CD14-positive monocyte (primary cell): Measurements from ENCODE around the gene ZBTB44. TPM values are rescaled to one million over a fixed set of nuclear protein-coding genes. Genes with fewer than 3 reads are reported as not detected.
"Not testable (repeated sequence)": the region's sequence is repeated elsewhere in the genome, so short reads cannot be mapped to it uniquely, and the experiment has no call there.

Experiments
- DNase-seq, 3 donors: peaks; one replicate each; pipeline ENCODE4 v3.0.0-alpha.2; 2011 to 2022
- H2AFZ ChIP-seq: 2 replicates; pipeline ENCODE4 v1.6.0; 2012; ENCODE audit warnings: mild to moderate bottlenecking, low read depth, low read length, inconsistent platforms; ENCODE audit not compliant: insufficient read depth, poor library complexity, severe bottlenecking
- H3K27ac ChIP-seq, 2 donors: 1 replicate in 1 of 2; 2 replicates in 1 of 2; pipeline ENCODE4 v1.5.1; 2012 to 2013; ENCODE audit warnings: low read length in 2 of 2, control low read depth in 1 of 2, inconsistent platforms in 1 of 2, low read depth in 1 of 2, mild to moderate bottlenecking in 1 of 2
- H3K27me3 ChIP-seq, 2 donors: one replicate each; pipeline versions ENCODE4 v1.6.0 to v1.6.1; 2011 to 2013; ENCODE audit warnings: low read length in 2 of 2; ENCODE audit not compliant: control insufficient read depth in 2 of 2, insufficient read depth in 2 of 2
- H3K36me3 ChIP-seq, 2 donors: replicated peaks in 1 of 2; 1 replicate in 1 of 2; 2 replicates in 1 of 2; pipeline versions ENCODE4 v1.5.1 to v1.6.1; 2012 to 2013; ENCODE audit warnings: low read length in 2 of 2, control low read depth in 1 of 2, inconsistent platforms in 1 of 2, mild to moderate bottlenecking in 1 of 2; ENCODE audit not compliant: insufficient read depth in 2 of 2, control insufficient read depth in 1 of 2
- H3K4me1 ChIP-seq, 2 donors: 1 replicate in 1 of 2; 2 replicates in 1 of 2; pipeline versions ENCODE4 v1.5.1 to v1.6.1; 2012 to 2013; ENCODE audit warnings: low read length in 2 of 2, control low read depth in 1 of 2, inconsistent platforms in 1 of 2, mild to moderate bottlenecking in 1 of 2, moderate library complexity in 1 of 2; ENCODE audit not compliant: insufficient read depth in 2 of 2, control insufficient read depth in 1 of 2
- H3K4me2 ChIP-seq: replicated peaks from 2 replicates; pipeline ENCODE3; 2012; ENCODE audit warnings: low read length, moderate library complexity, mild to moderate bottlenecking; ENCODE audit not compliant: poor library complexity, severe bottlenecking; ENCODE audit errors: extremely low read depth
- H3K4me3 ChIP-seq, 3 experiments: fragments of 200-600 bp in 1 of 3; sonication (generic) in 1 of 3; replicated peaks in 1 of 3; 1 replicate in 2 of 3; 2 replicates in 1 of 3; pipeline ENCODE4 v1.5.1; 2011 to 2013; ENCODE audit warnings: low read length in 3 of 3, mild to moderate bottlenecking in 3 of 3, control low read depth in 2 of 3, low read depth in 2 of 3, inconsistent platforms in 1 of 3, moderate library complexity in 1 of 3
- H3K79me2 ChIP-seq: 2 replicates; pipeline ENCODE4 v1.6.0; 2012; ENCODE audit warnings: mild to moderate bottlenecking, control low read depth, inconsistent platforms, low read length, moderate library complexity; ENCODE audit not compliant: insufficient read depth
- H3K9ac ChIP-seq: 2 replicates; pipeline ENCODE4 v1.6.0; 2017; ENCODE audit warnings: low read length, mild to moderate bottlenecking; ENCODE audit not compliant: insufficient read depth, poor library complexity, severe bottlenecking
- H3K9me3 ChIP-seq, 2 donors: replicated peaks in 1 of 2; 1 replicate in 1 of 2; 2 replicates in 1 of 2; pipeline versions ENCODE4 v1.5.1 to v1.6.1; 2012 to 2013; ENCODE audit warnings: low read length in 2 of 2, control low read depth in 1 of 2; ENCODE audit not compliant: control insufficient read depth in 1 of 2, insufficient read depth in 1 of 2
- H4K20me1 ChIP-seq: 2 replicates; pipeline ENCODE4 v1.6.0; 2012; ENCODE audit warnings: mild to moderate bottlenecking, low read length, control low read depth, moderate library complexity; ENCODE audit not compliant: insufficient read depth
- H3K27ac Mint-ChIP-seq, 7 donors: one replicate each; pipeline ENCODE4 v1.8.0; 2020; ENCODE audit warnings: mild to moderate bottlenecking in 7 of 7, mixed read lengths in 7 of 7, moderate library complexity in 6 of 7, inconsistent platforms in 2 of 7
- H3K27me3 Mint-ChIP-seq, 3 donors: one replicate each; pipeline ENCODE4 v1.8.0; 2021 to 2022; ENCODE audit warnings: low read depth in 3 of 3, mild to moderate bottlenecking in 3 of 3, mixed read lengths in 3 of 3, moderate library complexity in 3 of 3, inconsistent platforms in 1 of 3
- H3K36me3 Mint-ChIP-seq, 2 donors: one replicate each; pipeline ENCODE4 v1.8.0; 2020; ENCODE audit warnings: mixed read lengths in 2 of 2, inconsistent platforms in 1 of 2, mild to moderate bottlenecking in 1 of 2
- H3K4me1 Mint-ChIP-seq: one replicate; pipeline ENCODE4 v1.8.0; 2020; ENCODE audit warnings: mild to moderate bottlenecking, mixed read lengths
- H3K4me3 Mint-ChIP-seq, 2 donors: one replicate each; pipeline ENCODE4 v1.8.0; 2020; ENCODE audit warnings: mild to moderate bottlenecking in 2 of 2, mixed read lengths in 2 of 2, moderate library complexity in 1 of 2
- H3K9me3 Mint-ChIP-seq, 7 donors: one replicate each; pipeline ENCODE4 v1.8.0; 2020 to 2022; ENCODE audit warnings: mixed read lengths in 7 of 7, mild to moderate bottlenecking in 6 of 7, moderate library complexity in 6 of 7, inconsistent platforms in 2 of 7
- CTCF ChIP-seq: fragments of 200-600 bp; IDR thresholded peaks from one replicate; pipeline ENCODE4 v1.8.0; 2022; ENCODE audit warnings: antibody characterized with exemption, mild to moderate bottlenecking
- WGBS: methylation state at CpG from one replicate; pipeline ENCODE4 v1.1.5; 2013; ENCODE audit warnings: missing lambda C conversion rate; ENCODE audit not compliant: insufficient coverage; 5-methylcytosine and 5-hydroxymethylcytosine counted together
- intact Hi-C, 2 donors: fragments of 100-400 bp; cut with micrococcal nuclease; formaldehyde crosslinking; loops; one replicate each; pipeline versions ENCODE4 v1.15.0 to v1.15.1; 2023
- polyA plus RNA-seq, 3 donors: library from polyadenylated mRNA; depleted of rRNA in 1 of 3; unstranded in 2 of 3; stranded (reverse) in 1 of 3; fragments of 300-500 nt in 2 of 3; fragments of >200 nt in 1 of 3; fragmentation: Illumina TruSeq in 2 of 3; gene quantifications; 1 replicate in 2 of 3; 2 replicates in 1 of 3; pipeline ENCODE4 v1.2.3, GENCODE V29; 2012 to 2021

The ZBTB44 gene
- polyA plus RNA-seq, 3 donors = 2.4 to 21.3 (median 2.7) TPM

GRCh38 chr11:130234315-130234714 is 80.4 kb downstream of the ZBTB44 start:
- Histone ChIP-seq H3K79me2 (no peaks in the 10 kb centered on the region), H3K27me3 (no peaks in the 10 kb centered on the region), H3K9me3 (no peaks in the 10 kb centered on the region), H3K4me2 (no peak overlapping the region), H3K27ac (peak overlapping the region in 1 of 2 donors; percentile 66), H2AFZ (no peak overlapping the region), H3K36me3 (peaks cover 39 to 68% of the 10 kb centered on the region in 2 donors), H3K9ac (no peak overlapping the region), H4K20me1 (no peaks in the 10 kb centered on the region), H3K4me3 (no peak overlapping the region), H3K4me1 (peaks cover 3 to 5% of the 10 kb centered on the region in 2 donors)
- peaks cover 9% of the 10 kb centered on the region for H3K4me1 Mint-ChIP-seq
- DNase-seq = no peak
- peaks cover 40 to 53% of the 10 kb centered on the region in 2 donors for H3K36me3 Mint-ChIP-seq
- no peaks in the 10 kb centered on the region for H3K27me3 Mint-ChIP-seq
- no peaks in the 10 kb centered on the region for H3K9me3 Mint-ChIP-seq
- no peak overlapping the region for H3K4me3 Mint-ChIP-seq
- TF ChIP-seq CTCF = no peak
- peak overlapping the region; percentile 25 to 81 (median 68) for H3K27ac Mint-ChIP-seq
- intact Hi-C loops = no loop called here

- H3K9ac ChIP-seq, H4K20me1 ChIP-seq, H2AFZ ChIP-seq, H3K27me3 Mint-ChIP-seq, DNase-seq, H3K79me2 ChIP-seq, H3K9me3 ChIP-seq, H3K4me2 ChIP-seq, H3K4me3 ChIP-seq, H3K4me1 Mint-ChIP-seq, H3K4me3 Mint-ChIP-seq, intact Hi-C loops, H3K9me3 Mint-ChIP-seq, H3K27me3 ChIP-seq, H3K4me1 ChIP-seq: not testable (repeated sequence)
- Mint-ChIP-seq H3K27ac (peak overlapping the region in 6 of 7 donors; percentile 26 to 81 (median 68)), H3K36me3 (peaks cover 41 to 52% of the 10 kb centered on the region in 2 donors)
- no CpG with 5 or more reads among the region's 3 CpGs for WGBS
- Histone ChIP-seq H3K36me3 (peaks cover 38 to 64% of the 10 kb centered on the region in 2 donors), H3K27ac (peak overlapping the region in 1 of 2 donors; percentile 66)
Observed at GRCh38 chr11:130233888-130234287, 80.8 kb downstream of the ZBTB44 start.

GRCh38 chr11:130233486-130233885 is 81.2 kb downstream of the ZBTB44 start:
- H3K4me1 ChIP-seq, H3K9me3 ChIP-seq, H3K27me3 ChIP-seq, H4K20me1 ChIP-seq, intact Hi-C loops, H3K4me3 Mint-ChIP-seq, H3K9ac ChIP-seq, H3K4me3 ChIP-seq, H3K79me2 ChIP-seq, DNase-seq, H3K27me3 Mint-ChIP-seq, H3K9me3 Mint-ChIP-seq, H3K4me2 ChIP-seq, H3K4me1 Mint-ChIP-seq, H2AFZ ChIP-seq: not testable (repeated sequence)
- peaks cover 38 to 59% of the 10 kb centered on the region in 2 donors for H3K36me3 ChIP-seq
- Mint-ChIP-seq H3K36me3 (peaks cover 38 to 49% of the 10 kb centered on the region in 2 donors), H3K27ac (peak overlapping the region in 1 of 7 donors; percentile 38)
- peak overlapping the region in 1 of 2 donors; percentile 18 for H3K27ac ChIP-seq
